HepG2 (cell line): Measurements from ENCODE around the gene NKD1. TPM values are rescaled to one million over a fixed set of nuclear protein-coding genes. Genes with fewer than 3 reads are reported as not detected.

Source experiments
- CAMTA2 ChIP-seq: sonication (generic); formaldehyde crosslinking; IDR thresholded peaks from 2 replicates; pipeline ENCODE4 v1.4.0; 2020; ENCODE audit warnings: mild to moderate bottlenecking, missing genetic modification reagents, borderline replicate concordance
- DMTF1 ChIP-seq: sonication (generic); formaldehyde crosslinking; IDR thresholded peaks from 2 replicates; pipeline ENCODE4 v1.4.0; 2020; ENCODE audit warnings: mild to moderate bottlenecking, missing genetic modification reagents
- ELF1 ChIP-seq: sonication (generic); formaldehyde crosslinking; IDR thresholded peaks from 2 replicates; pipeline ENCODE4 v1.4.0; 2020; ENCODE audit warnings: missing genetic modification reagents
- SETDB1 ChIP-seq: sonication (generic); formaldehyde crosslinking; IDR thresholded peaks from 2 replicates; pipeline ENCODE4 v1.5.1; 2020; ENCODE audit warnings: missing genetic modification reagents, mild to moderate bottlenecking, borderline replicate concordance
- SP5 ChIP-seq: IDR thresholded peaks from 2 replicates; pipeline ENCODE4 v1.6.1; 2016; ENCODE audit warnings: low read depth, borderline replicate concordance
- TGIF2 ChIP-seq: IDR thresholded peaks from 2 replicates; pipeline ENCODE4 v1.6.1; 2016; ENCODE audit warnings: control low read depth, missing compliant biosample characterization
- ZNF362 ChIP-seq: sonication (generic); formaldehyde crosslinking; IDR thresholded peaks from 2 replicates; pipeline ENCODE4 v1.4.0; 2020; ENCODE audit warnings: missing genetic modification reagents, mild to moderate bottlenecking, borderline replicate concordance
- ZNF484 ChIP-seq: sonication (generic); formaldehyde crosslinking; IDR thresholded peaks from 2 replicates; pipeline ENCODE4 v1.5.1; 2020; ENCODE audit warnings: mild to moderate bottlenecking, low read depth, missing genetic modification reagents, borderline replicate concordance
- ZNF496 ChIP-seq: sonication (generic); formaldehyde crosslinking; IDR thresholded peaks from 2 replicates; pipeline ENCODE4 v1.8.1; 2023; ENCODE audit warnings: mild to moderate bottlenecking, moderate library complexity, missing genetic modification reagents; ENCODE audit not compliant: insufficient replicate concordance
- ZNF501 ChIP-seq: sonication (generic); formaldehyde crosslinking; IDR thresholded peaks from 2 replicates; pipeline ENCODE4 v1.5.1; 2020; ENCODE audit warnings: mild to moderate bottlenecking, moderate library complexity, missing genetic modification reagents
- ZNF589 ChIP-seq: sonication (generic); formaldehyde crosslinking; conservative IDR thresholded peaks from 2 replicates; pipeline ENCODE4 v1.8.0; 2022; ENCODE audit warnings: mild to moderate bottlenecking, moderate library complexity, missing genetic modification reagents
- ZNF644 ChIP-seq: IDR thresholded peaks from 2 replicates; pipeline ENCODE4 v1.6.1; 2016; ENCODE audit warnings: low read depth
- ZNF646 ChIP-seq: sonication (generic); formaldehyde crosslinking; IDR thresholded peaks from 2 replicates; pipeline ENCODE4 v1.9.0; 2021; ENCODE audit warnings: mild to moderate bottlenecking, missing genetic modification reagents
- ZNF850 ChIP-seq: sonication (generic); formaldehyde crosslinking; conservative IDR thresholded peaks from 2 replicates; pipeline ENCODE4 v1.9.0; 2021; ENCODE audit warnings: mild to moderate bottlenecking, missing genetic modification reagents
- polyA plus RNA-seq, 8 experiments: library from polyadenylated mRNA; depleted of rRNA in 3 of 8; stranded (reverse) in 7 of 8; unstranded in 1 of 8; fragments of >200 nt; fragmentation: Illumina TruSeq in 4 of 8; extraction: Trizol in 4 of 8; gene quantifications; 2 replicates each; pipeline versions ENCODE4 v1.2.1 to v1.2.3, GENCODE V29; 2011 to 2016; ENCODE audit warnings: low read depth in 4 of 8, missing spikeins in 1 of 8, mixed read lengths in 1 of 8; ENCODE audit not compliant: insufficient read depth in 1 of 8
- total RNA-seq, 5 experiments: library from RNA; depleted of rRNA; stranded (reverse); fragments of >200 nt; fragmentation: Illumina TruSeq; extraction: Trizol; gene quantifications; 2 replicates each; pipeline ENCODE4 v1.2.3, GENCODE V29; 2016; ENCODE audit warnings: low read depth in 1 of 5
- TF ChIP-seq, protein P1 (sequence below): sonication (generic); formaldehyde crosslinking; IDR thresholded peaks from 2 replicates; pipeline ENCODE4 v1.5.1; 2020; ENCODE audit warnings: missing genetic modification reagents, mild to moderate bottlenecking, borderline replicate concordance

NKD1 gene
- total and polyA plus RNA-seq, 2 of the 13 experiments (the other 11 are each of a cell fraction or from before 2014, with no cell fraction given) = 70.4 to 121 TPM

- no peak for TF ChIP-seq ZNF646 (CRISPR knock-in tag)
- TF ChIP-seq DMTF1 (CRISPR knock-in tag) = no peak
- peak; percentile 70 for TF ChIP-seq ELF1 (CRISPR knock-in tag)
- TF ChIP-seq SP5 (CRISPR knock-in tag) = peak; percentile 92
- TF ChIP-seq, protein P1, sequence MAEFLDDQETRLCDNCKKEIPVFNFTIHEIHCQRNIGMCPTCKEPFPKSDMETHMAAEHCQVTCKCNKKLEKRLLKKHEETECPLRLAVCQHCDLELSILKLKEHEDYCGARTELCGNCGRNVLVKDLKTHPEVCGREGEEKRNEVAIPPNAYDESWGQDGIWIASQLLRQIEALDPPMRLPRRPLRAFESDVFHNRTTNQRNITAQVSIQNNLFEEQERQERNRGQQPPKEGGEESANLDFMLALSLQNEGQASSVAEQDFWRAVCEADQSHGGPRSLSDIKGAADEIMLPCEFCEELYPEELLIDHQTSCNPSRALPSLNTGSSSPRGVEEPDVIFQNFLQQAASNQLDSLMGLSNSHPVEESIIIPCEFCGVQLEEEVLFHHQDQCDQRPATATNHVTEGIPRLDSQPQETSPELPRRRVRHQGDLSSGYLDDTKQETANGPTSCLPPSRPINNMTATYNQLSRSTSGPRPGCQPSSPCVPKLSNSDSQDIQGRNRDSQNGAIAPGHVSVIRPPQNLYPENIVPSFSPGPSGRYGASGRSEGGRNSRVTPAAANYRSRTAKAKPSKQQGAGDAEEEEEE (CRISPR knock-in tag) = no peak
- TF ChIP-seq ZNF850 (CRISPR knock-in tag) = no peak
- 0 out of 2 replicates have a peak, but pooled peaks have one; percentile 25 for TF ChIP-seq ZNF501 (CRISPR knock-in tag)
- TF ChIP-seq ZNF362 = peak; percentile 44; the same call in 1 of the 2 replicates
- no peak for TF ChIP-seq CAMTA2 (CRISPR knock-in tag)
- no peak for TF ChIP-seq ZNF484 (CRISPR knock-in tag)
- peak; percentile 82 for TF ChIP-seq ZNF644 (CRISPR knock-in tag)
- no peak for TF ChIP-seq ZNF496
- TF ChIP-seq ZNF589 = no peak
- peak; percentile 75 for TF ChIP-seq TGIF2
- no peak for TF ChIP-seq SETDB1 (CRISPR knock-in tag)
Observed at GRCh38 chr16:50520451-50521245, 27.5 kb upstream of the NKD1 start (continued).
